GM10266 (cell line): ENCODE measurements around the gene MYL12A.

ENCODE experiments used
- DNase-seq: peaks from one replicate; pipeline ENCODE4 v3.0.0; 2012; ENCODE audit errors: extremely low spot score
- CTCF ChIP-seq: IDR thresholded peaks from 2 replicates; pipeline ENCODE4 v1.5.1; 2012; ENCODE audit warnings: mild to moderate bottlenecking, low read depth; ENCODE audit not compliant: control insufficient read depth, insufficient read depth; ENCODE audit errors: missing control alignments

MYL12A gene

GRCh38 chr18:3281456-3282400 lies 34.1 kb downstream of the MYL12A start:
- peak; percentile 37 for DNase-seq
- peak; percentile 62 for TF ChIP-seq CTCF

- DNase-seq = no peak
- TF ChIP-seq CTCF = no peak
Measured at GRCh38 chr18:3283253-3283863, 35.8 kb downstream of the MYL12A start.

- DNase-seq = no peak
- TF ChIP-seq CTCF = no peak
Measured at GRCh38 chr18:3283908-3284307, 36.3 kb downstream of the MYL12A start.

DNA sequence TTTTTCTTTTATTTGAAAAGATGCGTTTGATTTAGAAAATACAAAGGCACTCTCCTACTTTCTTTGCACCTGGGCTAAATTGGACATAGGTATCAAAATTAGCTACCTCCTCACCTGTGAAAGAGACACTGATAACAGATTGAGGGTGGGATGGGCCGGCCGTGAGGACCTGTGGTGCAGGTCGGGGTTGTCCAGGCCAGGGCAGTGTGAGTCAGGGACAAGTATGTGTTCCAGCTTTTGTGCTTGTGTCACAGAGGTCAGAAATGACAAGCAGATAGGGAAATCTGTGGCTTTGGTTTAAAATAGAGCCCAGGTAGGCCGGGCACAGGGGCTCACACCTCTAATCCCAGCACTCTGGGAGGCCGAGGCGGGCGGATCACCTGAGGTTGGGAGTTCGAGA lies 36.9 kb downstream of the MYL12A start:
- no peak for TF ChIP-seq CTCF
- DNase-seq = no peak

DNA sequence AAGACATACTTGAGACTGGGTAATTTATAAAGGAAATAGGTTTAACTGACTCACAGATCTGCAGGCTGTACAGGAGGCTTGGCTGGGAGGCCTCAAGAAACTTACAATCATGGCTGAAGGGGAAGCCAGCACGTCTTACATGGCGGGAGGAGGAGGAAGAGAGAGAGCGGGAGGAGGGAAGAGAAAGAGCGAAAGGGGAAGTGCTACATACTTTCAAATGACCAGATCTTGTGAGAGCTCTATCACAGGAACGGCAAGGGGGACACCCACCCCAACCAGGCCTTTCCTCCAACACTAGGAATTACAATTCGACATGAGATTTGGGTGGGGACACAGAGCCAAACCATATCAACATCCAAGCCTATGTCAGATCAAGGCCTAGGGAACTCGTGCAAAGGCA lies 38.6 kb downstream of the MYL12A start:
- no peak for DNase-seq
- no peak for TF ChIP-seq CTCF

- DNase-seq = no peak
- TF ChIP-seq CTCF = no peak
Measured at GRCh38 chr18:3293196-3293951, 45.8 kb downstream of the MYL12A start.
